ENCODE results near the gene HECW1. TPM values are rescaled to one million over a fixed set of nuclear protein-coding genes. Genes with fewer than 3 reads are reported as not detected.

Gene HECW1
- total and polyA plus RNA-seq, 2 of the 8 experiments (the other 6 are each of a cell fraction or from before 2014, with no cell fraction given), result 2.9 to 12.7 TPM

DNA sequence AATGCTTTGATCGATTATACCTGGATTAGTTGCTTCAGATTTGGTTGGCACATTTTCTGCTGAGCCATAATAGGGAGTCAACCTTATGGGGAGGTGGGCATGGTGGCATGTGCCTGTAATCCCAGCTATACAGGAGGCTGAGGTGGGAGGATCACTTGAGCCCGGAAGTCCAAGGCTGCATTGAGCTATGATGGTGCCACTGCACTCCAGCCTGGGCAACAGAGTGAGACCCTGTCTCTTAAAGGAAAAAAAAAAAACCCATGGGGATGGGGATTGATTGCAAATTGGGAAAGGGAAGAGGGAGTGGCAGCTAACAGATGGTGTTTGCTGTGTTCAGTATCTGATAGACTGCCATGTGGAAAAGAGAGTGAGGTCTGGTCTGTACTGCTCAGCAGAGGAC lies 481.6 kb downstream of the HECW1 start:
- Histone ChIP-seq H3K27ac (ENCODE audit: low read depth, low read length) (no peak overlapping the region), H3K9me3 (ENCODE audit: insufficient read depth in 2 of 2, low read depth in 1 of 2, low read length in 1 of 2) (no peaks in the 10 kb centered on the region), H4K8ac (ENCODE audit: extremely low read depth, insufficient read depth, low read length) (no peak overlapping the region), H4K5ac (ENCODE audit: insufficient read length, low read depth, low read length) (no peak overlapping the region), H3K27me3 (replicated peaks in 1 of 4; ENCODE audit: control insufficient read depth in 3 of 4, extremely low read depth in 1 of 4, insufficient read depth in 3 of 4, low read length in 3 of 4) (no peaks in the 10 kb centered on the region), H3K18ac (ENCODE audit: extremely low read depth, low read length) (no peak overlapping the region), H2AFZ (ENCODE audit: low read length) (no peak overlapping the region), H3K9ac (replicated peaks in 1 of 4; ENCODE audit: extremely low read depth in 1 of 4, low read depth in 3 of 4, low read length in 3 of 4) (no peak overlapping the region), H3K36me3 (ENCODE audit: control insufficient read depth in 2 of 4, insufficient read depth in 4 of 4, low read length in 3 of 4) (0 out of 8 replicates have a peak, but pooled peaks cover 0 to 4% (median 0%) of the 10 kb centered on the region in 4 experiments), H2BK12ac (ENCODE audit: low read depth, low read length) (no peak overlapping the region), H3K4me2 (ENCODE audit: insufficient read depth in 1 of 2, low read depth in 2 of 2, low read length in 2 of 2) (no peak overlapping the region), H2BK5ac (ENCODE audit: low read depth, low read length) (no peak overlapping the region), H2BK15ac (ENCODE audit: low read length) (no peak overlapping the region), H2AK5ac (ENCODE audit: low read depth, low read length) (no peak overlapping the region), H4K20me1 (replicated peaks in 1 of 2; ENCODE audit: control insufficient read depth in 1 of 2, insufficient read depth in 2 of 2, low read length in 2 of 2) (peaks cover 2 to 3% of the 10 kb centered on the region in 2 experiments), H3K4ac (replicated peaks; ENCODE audit: insufficient read length, low read depth, low read length) (no peak overlapping the region), H3K23ac (ENCODE audit: insufficient read length) (no peak overlapping the region), H3K4me3 (ENCODE audit: extremely low read depth in 1 of 4, insufficient read depth in 2 of 4, low read depth in 3 of 4, low read length in 4 of 4) (no peak overlapping the region), H4K91ac (replicated peaks; ENCODE audit: insufficient read length, low read length) (no peak overlapping the region), H3K79me1 (ENCODE audit: low read depth, low read length) (no peaks in the 10 kb centered on the region; the same call in 1 of the 2 replicates), H3K14ac (ENCODE audit: insufficient read length) (no peak overlapping the region), H3K4me1 (replicated peaks in 1 of 4; ENCODE audit: control insufficient read depth in 3 of 4, insufficient read depth in 4 of 4, low read length in 3 of 4) (peaks cover 0 to 2% (median 0%) of the 10 kb centered on the region in 4 experiments; a peak in 1 of 7 replicates), H3K79me2 (ENCODE audit: control insufficient read depth in 1 of 2, insufficient read depth in 2 of 2, low read length in 2 of 2) (peaks cover 0 to 38% of the 10 kb centered on the region in 2 experiments; a peak in 2 of 4 replicates), H3K23me2 (ENCODE audit: low read depth, low read length) (no peaks in the 10 kb centered on the region), H2BK120ac (replicated peaks; ENCODE audit: low read depth, low read length) (no peak overlapping the region), H3K56ac (replicated peaks; ENCODE audit: insufficient read length, low read depth, low read length) (no peak overlapping the region), H2BK20ac (ENCODE audit: low read length) (no peak overlapping the region)
- no peak for TF ChIP-seq ATF3 (IDR thresholded peaks at IDR 0.05; ENCODE audit: insufficient read depth, low read depth, low read length)
- no peak for TF ChIP-seq NANOG (IDR thresholded peaks at IDR 0.05; ENCODE audit: insufficient read depth, low read depth, low read length, poor library complexity, severe bottlenecking)
- no peak for TF ChIP-seq CTBP2 (IDR thresholded peaks at IDR 0.05; ENCODE audit: borderline replicate concordance, insufficient read depth, insufficient read length, low read length)
- no peak for TF ChIP-seq BCL11A (IDR thresholded peaks at IDR 0.05; ENCODE audit: low read depth in 2 of 2, low read length in 2 of 2)
- no peak for FAIRE-seq
- no peak for DNase-seq (ENCODE audit: low read depth in 1 of 2, low spot score in 2 of 2)
- ChIA-PET CTCF (ENCODE audit: partially characterized antibody) (interaction anchor here (0.6 to 2.6 kb wide), 2 partner anchors 11 to 329 kb away, joined by 3 to 12 read pairs; partner anchors contain the start of gene STK17A), POLR2A (ENCODE audit: partially characterized antibody) (no interaction called here)
- 100% methylated on average over 2 of the region's 2 CpGs; no CpG with 5 or more reads in 1 of the 2 experiments for WGBS, 2 experiments (ENCODE audit: extremely low coverage in 1 of 2, insufficient coverage in 1 of 2, insufficient read length in 1 of 2, insufficient replicate concordance in 2 of 2, low coverage in 1 of 2, low lambda C conversion rate in 2 of 2, missing lambda C conversion rate in 1 of 2)

Data from H1 (cell line).